NCI-H1436 treated with DMSO at 0.1 percent for 48 hours (cell line): ENCODE data around the gene KCTD21.

Experiments
- DNase-seq: peaks from one replicate; lab custom pipeline; 2025; lab: John Stamatoyannopoulos, UW

KCTD21 gene

DNA sequence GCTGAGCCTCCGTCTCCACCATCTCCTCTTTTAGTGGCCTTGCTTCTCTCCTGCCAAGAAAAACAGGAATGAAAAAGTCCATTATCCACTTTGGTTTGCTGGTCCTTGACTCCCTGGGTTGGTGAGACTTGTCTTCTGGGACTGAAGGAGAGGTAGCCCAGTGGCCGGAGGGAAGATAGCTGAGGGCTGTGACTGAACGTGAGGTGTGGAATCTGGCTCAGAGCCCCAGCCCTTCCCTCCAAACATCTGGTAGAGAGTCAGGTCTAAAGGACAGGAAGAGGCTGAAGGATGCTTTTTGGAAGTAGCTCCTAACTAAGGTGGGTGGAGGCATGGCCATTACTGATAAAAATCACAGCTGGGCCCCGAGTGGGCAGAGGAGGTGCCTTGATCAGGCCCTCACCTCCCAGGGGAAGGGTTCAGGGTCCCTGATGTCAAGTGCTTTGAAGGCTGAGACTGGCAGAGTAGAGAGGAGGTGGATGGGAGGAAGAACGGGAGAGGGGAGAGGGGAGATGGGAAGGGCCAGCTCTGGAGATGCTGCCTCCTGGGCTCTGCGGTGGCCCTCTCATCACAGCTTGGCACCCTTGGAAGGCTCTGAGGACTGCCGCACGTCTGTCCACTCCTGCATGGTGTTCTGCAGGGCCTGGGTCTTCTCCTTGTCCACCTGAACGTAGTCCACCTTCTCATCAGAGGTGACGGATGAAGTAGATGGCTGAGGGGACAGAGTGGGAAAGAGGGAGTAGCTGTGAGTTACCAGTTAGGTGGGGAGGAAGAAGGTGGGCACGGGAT is 30.5 kb upstream of the KCTD21 start:
- DNase-seq, result no peak

DNA sequence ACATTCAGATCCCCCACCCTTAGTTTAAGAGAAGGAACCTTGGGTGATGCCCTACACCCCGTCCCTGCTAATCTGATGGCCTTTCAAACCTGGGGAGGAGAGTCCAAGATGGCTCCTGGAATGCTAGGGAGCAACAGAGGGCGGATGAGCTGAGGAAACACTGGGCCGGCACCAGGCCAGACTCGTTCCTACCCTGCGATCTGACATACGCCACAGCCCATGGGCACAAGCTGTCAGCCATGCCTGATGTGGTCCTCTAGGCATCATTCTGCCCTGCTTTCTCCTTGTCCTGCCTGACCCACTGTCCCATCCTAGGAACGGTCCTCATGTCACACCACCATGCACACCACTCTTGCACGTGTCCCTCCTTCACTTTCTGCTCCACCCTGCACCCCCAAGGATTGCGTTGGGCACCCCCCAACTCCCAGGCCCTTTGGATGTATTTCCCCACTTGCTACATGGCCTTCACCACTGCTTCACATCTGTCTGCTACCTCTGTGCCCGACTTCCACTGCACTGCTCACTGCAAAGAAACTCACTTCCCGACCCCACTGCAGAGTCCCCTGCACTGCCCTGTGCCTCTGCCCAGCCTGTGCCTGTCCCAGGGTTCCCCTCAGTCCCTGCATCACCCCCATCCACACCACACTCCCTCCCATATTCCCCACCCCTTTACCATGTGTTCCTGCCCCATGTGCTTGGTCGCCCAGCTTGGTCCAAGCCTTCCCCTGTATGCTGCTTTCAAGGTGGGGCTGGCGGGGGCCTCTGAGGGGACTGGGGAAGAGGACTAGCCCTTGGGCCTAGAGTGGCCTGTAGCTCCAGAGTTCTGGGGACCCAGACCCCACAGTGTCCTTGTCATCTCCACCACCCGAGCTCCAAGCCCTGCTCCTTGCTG is 29.5 kb upstream of the KCTD21 start:
- no peak for DNase-seq

GRCh38 chr11:78216571-78217287 is 28.3 kb upstream of the KCTD21 start:
- DNase-seq, result no peak

DNA sequence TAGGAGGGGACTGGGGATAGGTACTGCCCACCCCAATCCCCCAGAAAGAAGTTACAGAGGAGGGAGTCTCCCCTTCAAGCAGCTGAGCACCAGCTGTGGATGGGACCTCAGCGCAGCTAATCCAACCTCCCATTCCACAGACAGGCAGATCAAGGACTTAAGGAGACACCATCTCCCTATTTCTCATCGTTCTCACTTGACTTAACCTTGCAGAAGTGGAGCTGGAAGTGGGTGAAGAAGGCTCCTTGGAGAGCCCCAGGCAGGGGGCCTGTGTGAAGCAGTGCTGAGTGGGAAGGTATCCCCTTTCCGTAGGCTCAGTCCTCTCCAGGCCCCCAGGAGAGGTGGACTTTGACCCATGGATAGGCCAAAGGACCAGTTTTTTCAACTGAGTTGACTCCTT is 27.6 kb upstream of the KCTD21 start:
- no peak for DNase-seq

- no peak for DNase-seq
These were observed 26.1 kb upstream of the KCTD21 start for GRCh38 chr11:78214331-78215194.

GRCh38 chr11:78213526-78214330 is 25.3 kb upstream of the KCTD21 start:
- no peak for DNase-seq

DNA sequence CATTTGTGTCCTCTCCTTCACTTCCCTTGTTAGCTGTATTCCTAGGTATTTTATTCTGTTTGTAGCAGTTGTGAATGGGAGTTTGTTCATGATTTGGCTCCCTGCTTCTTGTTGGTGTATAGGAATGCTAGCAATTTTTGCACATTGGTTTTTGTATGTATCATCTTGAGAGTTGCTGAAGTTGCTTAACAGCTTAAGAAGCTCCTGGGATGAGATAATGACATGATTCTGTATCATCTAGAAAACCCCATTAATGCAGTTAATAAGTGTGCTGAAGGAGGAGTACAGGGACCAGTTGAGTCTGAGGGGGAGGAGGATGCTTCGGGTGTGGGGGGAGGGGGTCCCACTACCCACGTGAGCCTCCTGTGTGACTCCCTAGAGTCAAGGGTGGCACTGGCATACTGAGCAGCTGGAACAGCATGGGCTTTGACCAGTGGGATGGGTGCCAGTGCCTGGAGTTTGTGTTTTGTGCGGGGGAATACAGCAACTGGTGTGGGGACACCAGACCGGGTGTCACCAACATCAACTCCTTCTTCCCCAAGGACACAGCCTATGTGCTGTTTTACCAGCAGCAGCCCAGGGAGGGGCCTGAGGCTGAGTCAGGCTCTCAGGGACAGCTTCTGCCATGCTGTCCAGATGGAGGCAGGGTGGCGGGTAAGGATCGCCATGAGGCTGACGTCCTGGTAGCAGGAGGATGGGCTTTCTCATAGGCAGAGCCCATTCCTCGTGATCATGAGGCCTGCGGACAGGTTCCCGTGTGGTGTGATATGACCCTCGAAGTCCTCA is 24.4 kb upstream of the KCTD21 start:
- DNase-seq, result no peak

GRCh38 chr11:78211565-78211964 is 23.1 kb upstream of the KCTD21 start:
- no peak for DNase-seq

GRCh38 chr11:78210000-78210608 is 21.7 kb upstream of the KCTD21 start:
- DNase-seq, result no peak

DNA sequence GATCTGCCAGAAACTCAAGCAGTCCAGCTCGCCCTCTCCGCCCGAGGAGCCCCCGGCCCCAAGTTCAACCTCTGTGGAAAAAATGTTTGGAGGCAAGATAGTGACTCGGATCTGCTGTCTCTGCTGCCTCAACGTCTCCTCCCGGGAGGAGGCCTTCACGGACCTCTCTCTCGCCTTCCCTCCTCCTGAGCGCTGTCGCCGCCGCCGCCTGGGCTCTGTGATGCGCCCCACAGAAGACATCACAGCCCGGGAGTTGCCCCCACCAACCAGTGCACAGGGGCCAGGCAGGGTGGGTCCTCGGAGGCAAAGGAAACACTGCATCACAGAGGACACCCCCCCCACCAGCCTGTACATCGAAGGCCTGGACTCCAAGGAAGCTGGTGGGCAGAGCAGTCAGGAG is 21.1 kb upstream of the KCTD21 start:
- DNase-seq, result no peak

DNA sequence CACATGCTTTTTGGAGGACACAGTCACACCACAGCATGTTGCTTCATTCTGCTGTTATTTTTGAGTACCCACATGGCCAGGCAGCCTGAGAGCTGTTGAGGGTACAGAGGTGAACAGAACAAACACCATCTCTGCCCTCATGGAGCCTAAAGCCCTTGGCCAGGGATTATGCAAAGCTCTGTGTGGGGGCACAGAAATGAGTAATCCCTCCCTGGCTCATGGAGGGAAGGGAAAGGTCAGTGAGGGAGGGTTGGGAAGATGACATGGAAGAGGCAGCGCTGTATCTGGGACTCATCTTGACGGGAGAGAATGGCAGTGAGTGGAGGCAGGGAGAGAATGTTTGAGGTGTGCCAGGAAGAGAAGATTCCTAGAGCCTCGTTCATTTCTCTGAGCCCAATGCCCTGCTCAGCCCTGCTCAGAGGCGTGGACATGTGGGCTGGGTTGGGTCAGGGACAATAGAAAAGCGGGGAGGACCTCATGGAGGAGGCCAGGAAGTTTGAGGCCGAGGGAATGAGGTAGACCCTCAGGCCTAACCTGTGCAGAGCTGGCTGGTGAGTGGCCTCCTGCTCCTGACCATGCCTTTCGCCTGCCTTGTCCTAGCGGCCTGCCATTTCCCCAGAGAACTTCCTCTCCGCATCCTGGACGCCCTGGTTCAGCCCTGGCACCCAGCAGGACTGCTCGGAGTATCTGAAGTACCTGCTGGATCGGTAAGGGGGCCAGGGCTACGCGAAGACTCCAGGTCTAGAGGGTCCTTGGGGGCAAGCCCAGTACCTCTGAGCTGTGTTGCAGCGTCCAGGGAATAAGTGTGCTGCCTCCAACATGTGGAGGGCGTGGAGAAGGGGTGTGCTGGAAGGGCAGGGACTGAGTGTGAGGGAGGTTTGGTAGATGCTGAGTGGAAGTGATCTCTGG is 20.1 kb upstream of the KCTD21 start:
- DNase-seq, result no peak

DNA sequence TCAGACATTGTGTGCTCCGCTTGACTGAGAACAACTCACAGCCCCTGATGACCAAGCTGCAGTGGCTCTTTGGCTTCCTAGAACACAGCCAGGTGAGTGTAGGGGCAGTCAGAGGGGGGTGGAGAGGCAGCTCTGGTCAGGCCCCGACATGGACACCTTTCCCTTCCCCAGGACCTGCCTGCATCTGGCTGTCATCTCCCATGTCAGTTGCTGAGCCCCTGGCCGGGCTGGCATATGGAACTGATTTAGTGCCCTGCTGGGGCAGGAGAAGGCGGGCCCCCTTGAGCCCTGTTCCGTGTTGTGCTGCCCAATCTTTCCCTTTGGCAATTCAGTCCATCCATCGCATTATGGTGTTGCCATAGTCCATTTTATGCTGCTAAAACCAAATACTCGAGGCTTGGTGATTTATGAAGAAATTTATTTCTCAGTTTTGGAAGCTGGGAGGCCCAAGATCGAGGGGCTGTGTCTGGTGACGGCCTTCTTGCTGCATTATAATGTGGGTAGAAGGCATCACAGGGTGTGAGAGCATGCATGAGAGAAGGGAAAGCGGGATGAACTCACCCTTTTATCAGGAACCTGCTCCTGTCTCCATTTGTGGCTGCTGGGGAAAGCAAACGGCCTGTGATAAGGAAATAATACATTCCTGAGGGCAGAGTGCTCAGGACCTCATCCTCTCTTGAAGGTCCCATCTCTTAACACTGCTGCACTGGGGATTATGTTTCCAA is 19.3 kb upstream of the KCTD21 start:
- DNase-seq, result no peak

DNA sequence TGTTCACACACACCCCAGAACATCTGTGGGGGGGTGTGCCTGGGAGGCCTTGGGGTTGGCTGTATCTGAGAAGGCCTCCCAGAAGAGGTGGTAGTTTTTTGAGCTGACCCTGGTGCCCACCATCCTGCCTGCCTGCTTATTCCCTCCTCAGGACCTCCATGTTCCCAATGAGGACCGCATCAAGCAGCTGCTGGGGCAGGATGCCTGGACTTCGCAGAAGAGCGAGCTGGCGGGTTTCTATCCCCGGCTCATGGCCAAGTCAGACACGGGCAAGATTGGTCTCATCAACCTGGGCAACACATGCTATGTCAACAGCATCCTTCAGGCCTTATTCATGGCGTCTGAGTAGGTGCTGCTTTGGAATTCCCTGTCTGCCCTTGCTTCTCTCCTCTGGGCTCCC is 17.3 kb upstream of the KCTD21 start:
- DNase-seq, result no peak

GRCh38 chr11:78205256-78205655 is 16.8 kb upstream of the KCTD21 start:
- DNase-seq, result no peak

DNA sequence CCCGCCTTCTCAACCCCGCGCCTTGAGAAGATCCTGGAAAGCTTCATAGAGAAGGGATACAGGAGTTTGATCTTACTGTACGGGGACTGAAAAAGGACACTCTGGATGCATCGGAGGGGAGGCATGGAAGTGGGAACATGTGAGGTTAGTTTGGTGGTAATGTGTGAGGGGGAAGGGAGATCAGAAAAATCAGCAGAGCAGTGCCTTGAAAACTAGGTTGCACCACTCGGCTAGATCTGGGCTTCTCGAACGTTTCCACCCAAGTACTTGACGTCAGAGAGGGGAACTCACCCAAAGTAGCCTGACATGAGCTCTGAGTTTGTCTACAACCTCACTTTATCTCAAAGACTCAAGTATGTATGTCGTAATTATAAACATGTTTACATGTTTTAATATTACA is 14.8 kb upstream of the KCTD21 start:
- no peak for DNase-seq

DNA sequence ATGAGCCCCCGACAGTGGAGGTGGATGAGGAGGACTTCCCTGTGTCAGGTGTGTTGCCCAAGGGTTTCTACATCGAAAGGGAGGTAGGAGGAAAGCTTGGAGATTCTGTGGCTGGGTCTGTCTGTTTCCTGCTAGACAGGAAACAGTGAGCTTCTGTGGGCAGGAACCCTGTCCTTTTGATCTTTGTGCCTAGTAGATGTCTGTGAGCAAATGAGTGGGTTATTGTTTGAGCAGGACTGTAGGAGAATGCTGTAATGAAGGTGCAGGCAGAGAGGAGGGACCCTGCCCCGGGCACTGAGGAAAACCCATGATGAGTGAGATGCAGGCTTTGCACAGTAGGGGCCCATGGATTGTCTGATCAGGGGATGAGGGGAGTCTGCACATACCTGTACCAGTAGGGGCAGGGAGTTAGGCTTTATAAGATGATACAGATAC is 14.3 kb upstream of the KCTD21 start:
- DNase-seq, result no peak

GRCh38 chr11:78201096-78201818 is 12.8 kb upstream of the KCTD21 start:
- DNase-seq, result no peak
